GM18526 (cell line): ENCODE results near the gene CENPC.

ENCODE experiments used
- POLR2A ChIP-seq: IDR thresholded peaks from 3 replicates; pipeline ENCODE4 v1.6.1; 2011; ENCODE audit not compliant: insufficient read length; ENCODE audit errors: extremely low read depth

CENPC gene

GRCh38 chr4:67521506-67521905 is 23.8 kb downstream of the CENPC start:
- TF ChIP-seq POLR2A = no peak

- TF ChIP-seq POLR2A = no peak
Measured at GRCh38 chr4:67520141-67520540, 25.2 kb downstream of the CENPC start.

GRCh38 chr4:67512501-67512900 is 32.8 kb downstream of the CENPC start:
- no peak for TF ChIP-seq POLR2A

- no peak for TF ChIP-seq POLR2A
Measured at GRCh38 chr4:67500373-67500772, 44.9 kb downstream of the CENPC start.

GRCh38 chr4:67499799-67500198 is 45.5 kb downstream of the CENPC start:
- no peak for TF ChIP-seq POLR2A

GRCh38 chr4:67483868-67484602 is 61.3 kb downstream of the CENPC start:
- no peak for TF ChIP-seq POLR2A

- TF ChIP-seq POLR2A = no peak
Measured at GRCh38 chr4:67480810-67481209, 64.5 kb downstream of the CENPC start.

- no peak for TF ChIP-seq POLR2A
Measured at GRCh38 chr4:67475155-67475554, 70.1 kb downstream of the CENPC start.

GRCh38 chr4:67470871-67471270 is 74.4 kb downstream of the CENPC start:
- no peak for TF ChIP-seq POLR2A

GRCh38 chr4:67468830-67469229 is 76.5 kb downstream of the CENPC start:
- no peak for TF ChIP-seq POLR2A

- no peak for TF ChIP-seq POLR2A
Measured at GRCh38 chr4:67466751-67467150, 78.6 kb downstream of the CENPC start.

- no peak for TF ChIP-seq POLR2A
Measured at GRCh38 chr4:67465763-67466052, 79.6 kb downstream of the CENPC start.

GRCh38 chr4:67465032-67465762 is 80.1 kb downstream of the CENPC start:
- no peak for TF ChIP-seq POLR2A

- no peak for TF ChIP-seq POLR2A
Measured at GRCh38 chr4:67460574-67460973, 84.7 kb downstream of the CENPC start.

- no peak for TF ChIP-seq POLR2A
Measured at GRCh38 chr4:67459164-67459563, 86.1 kb downstream of the CENPC start.

- TF ChIP-seq POLR2A = no peak
Measured at GRCh38 chr4:67456577-67457196, 88.6 kb downstream of the CENPC start.
